ENCODE data around the gene EZR. TPM values are rescaled to one million over a fixed set of nuclear protein-coding genes. Genes with fewer than 3 reads are reported as not detected.
"Not testable (repeated sequence)": the region's sequence is repeated elsewhere in the genome, so short reads cannot be mapped to it uniquely, and the experiment has no call there.

Gene EZR
- total RNA-seq, 1 donor from 2014 or later = 21.4 TPM

DNA sequence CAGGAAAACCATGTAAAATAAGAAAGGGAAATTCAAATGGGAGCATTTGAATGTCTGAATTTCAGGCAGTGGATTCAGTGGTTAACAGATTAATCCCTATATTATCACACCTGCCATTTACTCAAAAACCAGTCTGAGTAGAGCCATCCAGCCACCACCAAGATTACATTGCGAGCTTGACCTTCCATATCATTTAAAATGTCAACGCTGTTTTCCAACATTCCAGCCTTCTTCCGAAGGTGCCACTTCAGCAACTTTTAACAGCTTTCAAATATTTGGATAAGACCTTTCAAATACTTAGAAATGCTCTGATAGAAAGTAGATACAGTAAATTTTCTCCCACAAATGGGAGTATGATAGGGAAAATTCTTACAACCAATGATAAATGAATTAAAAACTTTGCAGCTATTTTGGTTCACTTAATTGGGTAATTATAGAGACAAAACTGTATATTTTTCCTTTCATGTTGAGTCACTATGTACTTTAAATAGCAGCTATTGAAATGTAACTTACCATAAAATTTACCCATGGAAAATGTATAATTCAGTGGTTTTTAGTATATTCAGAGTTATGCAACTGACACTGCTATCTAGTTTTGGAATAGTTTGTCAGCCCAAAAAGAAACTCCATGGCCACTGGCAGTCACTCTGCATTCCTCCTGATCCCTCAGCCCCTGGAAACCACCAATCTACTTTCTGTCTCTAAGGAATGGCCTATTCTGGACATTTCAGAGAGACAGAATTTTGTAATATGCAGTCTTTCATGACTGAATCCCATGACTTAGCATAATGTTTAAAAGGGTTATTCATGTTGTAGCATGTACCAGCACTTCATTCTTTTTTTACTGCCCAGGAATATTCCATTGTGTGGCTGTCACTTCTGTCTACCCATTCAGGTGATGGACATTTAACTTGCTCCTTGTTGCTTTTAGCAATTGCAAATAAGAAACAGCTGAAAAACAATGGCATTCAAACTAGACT lies 21.5 kb downstream of the EZR start:
- Histone ChIP-seq H3K27me3 (ENCODE audit: control insufficient read depth in 3 of 3, insufficient read depth in 3 of 3, low read length in 3 of 3) (no peaks in the 10 kb centered on the region), H3K36me3 (ENCODE audit: control insufficient read depth in 3 of 3, insufficient read depth in 3 of 3, low read length in 3 of 3) (no peaks in the 10 kb centered on the region), H3K9me3 (ENCODE audit: control insufficient read depth in 3 of 3, low read length in 3 of 3) (no peaks in the 10 kb centered on the region), H3K27ac (ENCODE audit: low read depth, low read length) (no peak overlapping the region), H3K9ac (ENCODE audit: low read depth in 1 of 3, low read length in 3 of 3) (no peak overlapping the region), H3K4me3 (ENCODE audit: low read length in 3 of 3) (no peak overlapping the region), H3K4me1 (ENCODE audit: control insufficient read depth in 3 of 3, insufficient read depth in 3 of 3, low read length in 3 of 3) (peaks cover 0 to 19% (median 7%) of the 10 kb centered on the region in 3 donors)

DNA sequence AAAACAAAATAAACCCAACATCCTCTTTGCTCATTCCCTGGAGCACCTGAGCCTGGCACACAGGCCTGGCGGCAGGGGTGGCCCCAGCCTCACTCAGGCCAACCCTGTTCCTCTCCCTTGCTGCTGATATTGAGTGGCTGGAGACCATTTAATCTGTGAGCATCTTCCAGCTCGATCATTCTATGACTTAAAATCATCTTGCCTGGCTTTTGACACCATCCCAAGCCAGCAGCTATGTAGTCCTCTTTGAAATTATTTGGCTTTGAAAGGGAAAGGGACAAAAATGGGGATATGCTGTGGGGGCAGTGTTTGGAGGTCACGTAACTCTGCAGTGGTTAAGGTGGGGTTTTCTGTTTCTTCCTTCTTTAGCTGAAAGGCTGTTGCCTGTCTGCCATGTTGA lies 22.8 kb downstream of the EZR start:
- peaks cover 0 to 13% (median 7%) of the 10 kb centered on the region in 3 donors for H3K4me1 ChIP-seq (ENCODE audit: control insufficient read depth in 3 of 3, insufficient read depth in 3 of 3, low read length in 3 of 3)
- H3K27ac ChIP-seq (ENCODE audit: low read depth, low read length) = no peak overlapping the region
- H3K36me3 ChIP-seq (ENCODE audit: control insufficient read depth in 3 of 3, insufficient read depth in 3 of 3, low read length in 3 of 3) = no peaks in the 10 kb centered on the region

DNA sequence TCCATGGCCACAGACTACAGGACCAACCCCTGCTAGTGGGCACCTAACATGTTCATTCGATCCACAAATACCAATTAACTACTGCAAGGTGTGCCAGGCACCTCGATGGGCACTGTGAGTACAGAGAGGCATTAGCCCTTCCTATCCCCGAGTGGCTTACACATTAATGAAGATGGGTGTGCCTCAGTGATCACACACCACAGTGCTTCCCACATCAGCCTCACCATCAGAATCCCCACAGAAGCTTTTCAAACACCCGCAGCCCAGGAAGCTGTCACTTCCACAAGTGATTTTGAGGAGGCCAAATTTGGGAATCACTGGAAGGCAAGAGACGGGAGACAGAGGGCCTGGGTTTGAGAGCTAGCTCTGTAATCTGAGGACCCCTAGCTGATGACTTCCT lies 23.7 kb downstream of the EZR start:
- Histone ChIP-seq H3K4me1 (ENCODE audit: control insufficient read depth in 3 of 3, insufficient read depth in 3 of 3, low read length in 3 of 3) (peaks cover 0 to 13% (median 7%) of the 10 kb centered on the region in 3 donors), H3K27me3 (ENCODE audit: control insufficient read depth in 3 of 3, insufficient read depth in 3 of 3, low read length in 3 of 3) (no peaks in the 10 kb centered on the region), H3K27ac (ENCODE audit: low read depth, low read length) (no peak overlapping the region), H3K4me3 (ENCODE audit: low read length in 3 of 3) (no peak overlapping the region), H3K36me3 (ENCODE audit: control insufficient read depth in 3 of 3, insufficient read depth in 3 of 3, low read length in 3 of 3) (no peaks in the 10 kb centered on the region), H3K9ac (ENCODE audit: low read depth in 1 of 3, low read length in 3 of 3) (no peak overlapping the region), H3K9me3 (ENCODE audit: control insufficient read depth in 3 of 3, low read length in 3 of 3) (no peaks in the 10 kb centered on the region)

More for the DNA sequence above, 22.8 kb downstream of the EZR start:
- Histone ChIP-seq H3K27me3 (ENCODE audit: control insufficient read depth in 3 of 3, insufficient read depth in 3 of 3, low read length in 3 of 3) (no peaks in the 10 kb centered on the region), H3K9me3 (ENCODE audit: control insufficient read depth in 3 of 3, low read length in 3 of 3) (no peaks in the 10 kb centered on the region), H3K9ac (ENCODE audit: low read depth in 1 of 3, low read length in 3 of 3) (no peak overlapping the region), H3K4me3 (ENCODE audit: low read length in 3 of 3) (no peak overlapping the region)

DNA sequence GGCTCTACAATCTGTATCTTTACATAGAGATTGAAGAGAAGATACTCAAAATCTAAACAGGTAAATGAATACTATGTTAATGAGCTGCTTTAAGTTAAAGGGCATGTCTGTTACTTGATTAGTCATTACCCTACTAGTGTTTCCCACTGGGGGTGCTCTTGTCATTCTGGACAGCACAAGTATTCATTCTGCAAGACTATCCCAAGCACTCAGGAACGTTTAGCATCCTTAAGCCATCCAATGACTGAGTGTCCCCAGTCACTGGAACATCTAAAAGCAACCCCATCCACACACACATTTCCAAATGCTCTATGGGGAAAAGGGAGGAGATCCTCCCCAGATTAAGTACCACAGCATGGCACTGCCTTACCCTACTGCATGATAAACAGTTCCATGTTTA lies 25.7 kb downstream of the EZR start:
- no peaks in the 10 kb centered on the region for H3K9me3 ChIP-seq (ENCODE audit: control insufficient read depth in 3 of 3, low read length in 3 of 3)
- H3K4me3 ChIP-seq (ENCODE audit: low read length in 3 of 3) = no peak overlapping the region
- peaks cover 0 to 5% (median 3%) of the 10 kb centered on the region in 3 donors for H3K36me3 ChIP-seq (ENCODE audit: control insufficient read depth in 3 of 3, insufficient read depth in 3 of 3, low read length in 3 of 3)
- no peaks in the 10 kb centered on the region for H3K27me3 ChIP-seq (ENCODE audit: control insufficient read depth in 3 of 3, insufficient read depth in 3 of 3, low read length in 3 of 3)
- H3K9ac ChIP-seq (ENCODE audit: low read depth in 1 of 3, low read length in 3 of 3) = no peak overlapping the region
- peaks cover 0 to 3% (median 0%) of the 10 kb centered on the region in 3 donors for H3K4me1 ChIP-seq (ENCODE audit: control insufficient read depth in 3 of 3, insufficient read depth in 3 of 3, low read length in 3 of 3)
- H3K27ac ChIP-seq (ENCODE audit: low read depth, low read length) = no peak overlapping the region

DNA sequence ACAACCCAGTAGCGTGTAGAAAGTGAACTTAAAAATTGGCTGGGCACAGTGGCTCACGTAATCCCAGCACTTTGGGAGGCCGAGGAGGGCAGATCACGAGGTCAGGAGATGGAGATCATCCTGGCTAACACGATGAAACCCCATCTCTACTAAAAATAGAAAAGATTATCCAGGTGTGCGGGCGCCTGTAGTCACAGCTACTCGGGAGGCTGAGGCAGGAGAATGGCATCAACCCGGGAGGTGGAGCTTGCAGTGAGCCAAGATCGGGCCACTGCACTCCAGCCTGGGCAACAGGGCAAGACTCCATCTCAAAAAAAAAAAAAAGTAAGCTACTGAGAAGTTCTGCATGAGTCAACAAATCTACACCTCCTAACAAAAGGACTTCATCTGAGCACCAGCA lies 26.7 kb downstream of the EZR start:
- H3K9me3 ChIP-seq (ENCODE audit: control insufficient read depth in 3 of 3, low read length in 3 of 3); H3K4me3 ChIP-seq (ENCODE audit: low read length in 3 of 3); H3K36me3 ChIP-seq (ENCODE audit: control insufficient read depth in 3 of 3, insufficient read depth in 3 of 3, low read length in 3 of 3); H3K27me3 ChIP-seq (ENCODE audit: control insufficient read depth in 3 of 3, insufficient read depth in 3 of 3, low read length in 3 of 3); H3K27ac ChIP-seq (ENCODE audit: low read depth, low read length); H3K9ac ChIP-seq (ENCODE audit: low read depth in 1 of 3, low read length in 3 of 3); H3K4me1 ChIP-seq (ENCODE audit: control insufficient read depth in 3 of 3, insufficient read depth in 3 of 3, low read length in 3 of 3): not testable (repeated sequence)

DNA sequence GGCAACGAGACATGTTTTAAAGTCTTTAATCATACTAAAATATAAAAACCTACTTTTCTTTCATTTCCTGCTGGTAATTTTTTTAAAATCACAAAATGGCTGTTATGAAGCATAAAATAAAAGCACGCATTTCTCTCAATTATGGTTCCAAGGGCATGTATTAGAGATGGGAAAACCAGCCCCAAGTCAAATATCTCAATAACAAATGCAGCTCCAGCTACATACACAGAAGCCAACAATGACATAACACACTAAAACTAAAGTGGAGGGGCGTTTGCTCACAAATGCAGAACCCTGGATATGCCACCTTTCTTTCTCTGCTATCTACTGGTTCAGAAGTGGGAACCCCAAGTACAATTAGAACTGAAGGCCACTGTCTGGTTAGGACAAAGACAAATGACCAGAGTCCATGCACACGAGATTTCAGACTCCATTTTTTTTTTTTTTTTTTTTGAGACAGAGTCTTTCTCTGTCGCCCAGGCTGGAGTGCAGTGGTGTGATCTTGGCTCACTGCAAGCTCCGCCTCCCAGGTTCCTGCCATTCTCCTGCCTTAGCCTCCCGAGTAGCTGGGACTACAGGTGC lies 27.8 kb downstream of the EZR start:
- H3K27ac ChIP-seq (ENCODE audit: low read depth, low read length) = no peak overlapping the region
- H3K4me3 ChIP-seq (ENCODE audit: low read length in 3 of 3) = no peak overlapping the region
- peak overlapping the region in 1 of 3 donors; percentile 44 for H3K9ac ChIP-seq (ENCODE audit: low read depth in 1 of 3, low read length in 3 of 3)
- H3K27me3 ChIP-seq (ENCODE audit: control insufficient read depth in 3 of 3, insufficient read depth in 3 of 3, low read length in 3 of 3) = no peaks in the 10 kb centered on the region
- no peaks in the 10 kb centered on the region for H3K9me3 ChIP-seq (ENCODE audit: control insufficient read depth in 3 of 3, low read length in 3 of 3)
- peaks cover 0 to 13% (median 3%) of the 10 kb centered on the region in 3 donors for H3K36me3 ChIP-seq (ENCODE audit: control insufficient read depth in 3 of 3, insufficient read depth in 3 of 3, low read length in 3 of 3)
- no peaks in the 10 kb centered on the region for H3K4me1 ChIP-seq (ENCODE audit: control insufficient read depth in 3 of 3, insufficient read depth in 3 of 3, low read length in 3 of 3)

DNA sequence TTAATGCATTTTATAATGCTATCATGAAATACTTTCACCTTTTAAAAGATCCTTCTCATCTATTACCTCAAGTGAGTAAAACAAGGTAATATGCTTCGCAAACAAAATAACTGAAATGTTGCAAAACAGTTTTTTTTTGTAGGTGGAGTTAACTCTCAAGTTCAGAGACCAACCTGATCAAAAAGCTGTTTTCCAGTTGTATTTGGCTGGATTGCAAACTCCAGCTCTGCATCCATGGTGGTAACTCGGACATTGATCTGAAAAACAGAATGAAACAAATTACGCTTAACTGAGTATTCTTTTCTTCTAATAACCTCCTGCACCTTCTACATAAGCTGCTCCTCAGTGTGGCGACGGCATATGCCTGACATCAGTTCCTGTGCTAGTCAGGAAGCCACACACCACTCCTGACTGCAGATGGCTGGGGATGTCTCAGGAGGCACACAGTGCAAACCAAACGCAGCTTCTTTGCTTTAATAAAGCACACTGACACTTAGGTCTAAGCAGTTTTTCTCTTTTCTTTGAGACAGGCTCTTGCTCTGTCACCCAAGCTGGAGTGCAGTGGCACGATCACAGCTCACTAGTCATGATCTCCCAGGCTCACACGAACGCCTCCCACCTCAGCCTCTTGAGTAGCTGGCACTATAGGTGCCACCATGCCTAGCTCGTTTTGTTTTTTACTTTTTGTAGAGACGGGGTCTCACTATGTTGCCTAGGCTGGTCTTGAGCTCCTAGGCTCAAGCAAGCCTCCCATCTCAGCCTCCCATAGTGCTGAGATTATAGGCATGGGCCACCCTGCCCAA lies 29.9 kb downstream of the EZR start:
- H3K9ac ChIP-seq (ENCODE audit: low read depth in 1 of 3, low read length in 3 of 3) = no peak overlapping the region
- no peak overlapping the region for H3K4me3 ChIP-seq (ENCODE audit: low read length in 3 of 3)
- H3K9me3 ChIP-seq (ENCODE audit: control insufficient read depth in 3 of 3, low read length in 3 of 3) = no peaks in the 10 kb centered on the region
- H3K36me3 ChIP-seq (ENCODE audit: control insufficient read depth in 3 of 3, insufficient read depth in 3 of 3, low read length in 3 of 3) = peaks cover 14 to 24% (median 15%) of the 10 kb centered on the region in 3 donors
- no peaks in the 10 kb centered on the region for H3K27me3 ChIP-seq (ENCODE audit: control insufficient read depth in 3 of 3, insufficient read depth in 3 of 3, low read length in 3 of 3)
- H3K4me1 ChIP-seq (ENCODE audit: control insufficient read depth in 3 of 3, insufficient read depth in 3 of 3, low read length in 3 of 3) = no peaks in the 10 kb centered on the region
- H3K27ac ChIP-seq (ENCODE audit: low read depth, low read length) = no peak overlapping the region

DNA sequence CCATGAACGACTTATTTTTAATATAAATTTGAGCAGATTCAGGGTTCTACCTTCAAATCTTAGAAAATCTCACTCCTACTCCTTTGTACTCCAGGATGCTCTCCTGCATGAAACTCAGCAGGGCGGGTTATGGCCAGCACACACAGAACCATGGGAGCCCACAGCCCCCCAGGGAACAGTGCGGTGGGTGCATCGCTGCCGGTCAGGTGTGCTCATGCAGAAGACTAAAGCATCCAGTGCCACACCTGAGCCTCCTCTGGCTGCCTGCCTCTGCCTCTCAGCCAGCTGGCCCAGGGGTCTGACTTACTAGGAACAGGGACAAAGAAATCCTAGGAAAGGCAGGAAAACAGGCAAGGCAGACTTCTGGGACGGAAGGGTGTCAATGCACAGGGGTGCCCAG lies 31.8 kb downstream of the EZR start:
- Histone ChIP-seq H3K27me3 (ENCODE audit: control insufficient read depth in 3 of 3, insufficient read depth in 3 of 3, low read length in 3 of 3) (no peaks in the 10 kb centered on the region), H3K9ac (ENCODE audit: low read depth in 1 of 3, low read length in 3 of 3) (no peak overlapping the region), H3K9me3 (ENCODE audit: control insufficient read depth in 3 of 3, low read length in 3 of 3) (no peaks in the 10 kb centered on the region), H3K36me3 (ENCODE audit: control insufficient read depth in 3 of 3, insufficient read depth in 3 of 3, low read length in 3 of 3) (peaks cover 21 to 40% (median 31%) of the 10 kb centered on the region in 3 donors), H3K4me1 (ENCODE audit: control insufficient read depth in 3 of 3, insufficient read depth in 3 of 3, low read length in 3 of 3) (no peaks in the 10 kb centered on the region), H3K27ac (ENCODE audit: low read depth, low read length) (no peak overlapping the region), H3K4me3 (ENCODE audit: low read length in 3 of 3) (no peak overlapping the region)

DNA sequence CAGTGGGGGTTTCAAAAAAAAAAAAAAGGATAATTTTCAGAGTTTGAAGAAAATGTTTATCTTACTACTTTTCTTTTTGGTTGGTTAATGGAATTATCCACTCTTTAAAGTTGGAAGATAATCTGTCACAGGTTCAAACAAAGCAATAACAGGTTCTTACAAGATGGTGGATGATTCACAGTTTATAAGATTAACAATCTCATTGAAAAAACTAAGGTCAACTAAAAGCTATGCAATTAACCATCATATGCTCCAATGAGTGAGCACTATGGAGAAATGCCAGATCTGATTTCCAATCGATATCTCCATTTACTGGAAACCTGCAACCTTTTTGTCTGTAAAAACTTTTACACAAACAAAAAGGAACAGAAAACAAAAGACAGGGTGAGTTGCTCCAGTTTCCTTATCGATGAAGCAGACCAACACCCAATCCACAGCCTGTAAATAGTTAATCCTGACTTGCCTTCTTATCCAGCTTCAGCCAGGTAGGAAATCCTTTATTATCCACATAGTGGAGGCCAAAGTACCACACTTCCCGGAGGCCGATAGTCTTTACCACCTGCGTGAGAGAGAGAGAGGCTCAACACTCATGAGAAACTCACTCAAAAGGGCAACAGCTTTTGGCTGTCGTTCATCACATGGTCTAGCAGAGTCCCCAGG lies 32.4 kb downstream of the EZR start:
- Histone ChIP-seq H3K36me3 (ENCODE audit: control insufficient read depth in 3 of 3, insufficient read depth in 3 of 3, low read length in 3 of 3) (peaks cover 21 to 41% (median 37%) of the 10 kb centered on the region in 3 donors), H3K9ac (ENCODE audit: low read depth in 1 of 3, low read length in 3 of 3) (no peak overlapping the region), H3K4me1 (ENCODE audit: control insufficient read depth in 3 of 3, insufficient read depth in 3 of 3, low read length in 3 of 3) (peaks cover 0 to 2% (median 0%) of the 10 kb centered on the region in 3 donors), H3K27me3 (ENCODE audit: control insufficient read depth in 3 of 3, insufficient read depth in 3 of 3, low read length in 3 of 3) (no peaks in the 10 kb centered on the region), H3K4me3 (ENCODE audit: low read length in 3 of 3) (no peak overlapping the region), H3K9me3 (ENCODE audit: control insufficient read depth in 3 of 3, low read length in 3 of 3) (no peaks in the 10 kb centered on the region), H3K27ac (ENCODE audit: low read depth, low read length) (no peak overlapping the region)

Data from skeletal muscle tissue (tissue), 4 donors.